ENCODE results near the gene CCDC157.

CCDC157 gene

DNA sequence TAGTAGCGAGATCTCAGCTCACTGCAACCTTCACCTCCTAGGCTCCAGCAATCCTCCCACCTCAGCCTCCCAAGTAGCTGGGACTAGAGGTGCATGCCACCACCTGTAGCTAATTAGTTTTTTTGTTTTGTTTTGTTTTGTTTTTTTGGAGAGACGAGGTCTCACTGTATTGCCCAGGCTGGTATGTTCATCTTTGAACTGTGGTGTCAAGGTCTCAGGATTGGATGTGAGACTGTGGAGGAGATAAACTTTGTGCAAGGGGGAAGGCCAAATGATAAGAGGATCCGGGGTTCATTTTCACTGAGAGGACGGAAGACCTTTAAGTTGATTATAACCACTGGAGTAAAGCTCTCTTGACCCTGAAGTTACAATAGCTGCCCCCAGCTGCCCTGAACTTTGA, 48.9 kb downstream of the CCDC157 start:
- DNase-seq (ENCODE audit: low read depth, low spot score), result no peak
- TF ChIP-seq POLR2AphosphoS5 (IDR thresholded peaks at IDR 0.05; ENCODE audit: borderline replicate concordance, low read depth, low read length) (no peak), EZH2 (IDR thresholded peaks at IDR 0.05) (no peak), FOXP2 (optimal IDR thresholded peaks at IDR 0.05; ENCODE audit: control extremely low read depth, extremely low read length, insufficient read depth) (no peak)
- no peak overlapping the region for H3K9ac ChIP-seq (ENCODE audit: insufficient read length)
- no peak overlapping the region for H3K4me3 ChIP-seq
- no peaks in the 10 kb centered on the region for H3K9me3 ChIP-seq (ENCODE audit: low read depth, low read length)
- no peak overlapping the region for H3K27ac ChIP-seq
- no peaks in the 10 kb centered on the region for H3K36me3 ChIP-seq (ENCODE audit: insufficient read depth, low read length)

DNA sequence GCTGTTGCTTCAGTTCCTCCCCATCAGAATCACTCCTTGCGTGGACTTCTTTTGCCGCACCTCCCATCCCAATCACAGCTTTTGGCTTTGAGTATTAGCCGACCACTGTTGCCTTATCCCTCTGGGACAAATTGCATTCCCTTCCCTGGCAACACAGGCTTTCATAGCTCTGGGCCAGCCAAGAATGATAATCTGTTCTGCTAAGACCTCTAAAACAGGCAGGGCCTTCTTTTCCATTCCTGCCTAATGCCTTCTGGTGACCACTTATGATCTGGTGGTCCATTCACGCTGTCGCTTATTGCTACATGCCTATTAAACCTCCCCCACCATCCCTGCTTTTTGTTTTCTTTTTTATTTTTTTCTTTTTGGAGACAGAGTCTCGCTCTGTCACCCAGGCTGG, 49.6 kb downstream of the CCDC157 start:
- Histone ChIP-seq H3K4me3 (no peak overlapping the region), H3K27ac (no peak overlapping the region), H3K36me3 (ENCODE audit: insufficient read depth, low read length) (no peaks in the 10 kb centered on the region), H3K9ac (ENCODE audit: insufficient read length) (no peak overlapping the region), H3K9me3 (ENCODE audit: low read depth, low read length) (no peaks in the 10 kb centered on the region)
- TF ChIP-seq EZH2 (IDR thresholded peaks at IDR 0.05) (no peak), POLR2AphosphoS5 (IDR thresholded peaks at IDR 0.05; ENCODE audit: borderline replicate concordance, low read depth, low read length) (no peak), FOXP2 (optimal IDR thresholded peaks at IDR 0.05; ENCODE audit: control extremely low read depth, extremely low read length, insufficient read depth) (no peak)
- DNase-seq (ENCODE audit: low read depth, low spot score), result no peak

DNA sequence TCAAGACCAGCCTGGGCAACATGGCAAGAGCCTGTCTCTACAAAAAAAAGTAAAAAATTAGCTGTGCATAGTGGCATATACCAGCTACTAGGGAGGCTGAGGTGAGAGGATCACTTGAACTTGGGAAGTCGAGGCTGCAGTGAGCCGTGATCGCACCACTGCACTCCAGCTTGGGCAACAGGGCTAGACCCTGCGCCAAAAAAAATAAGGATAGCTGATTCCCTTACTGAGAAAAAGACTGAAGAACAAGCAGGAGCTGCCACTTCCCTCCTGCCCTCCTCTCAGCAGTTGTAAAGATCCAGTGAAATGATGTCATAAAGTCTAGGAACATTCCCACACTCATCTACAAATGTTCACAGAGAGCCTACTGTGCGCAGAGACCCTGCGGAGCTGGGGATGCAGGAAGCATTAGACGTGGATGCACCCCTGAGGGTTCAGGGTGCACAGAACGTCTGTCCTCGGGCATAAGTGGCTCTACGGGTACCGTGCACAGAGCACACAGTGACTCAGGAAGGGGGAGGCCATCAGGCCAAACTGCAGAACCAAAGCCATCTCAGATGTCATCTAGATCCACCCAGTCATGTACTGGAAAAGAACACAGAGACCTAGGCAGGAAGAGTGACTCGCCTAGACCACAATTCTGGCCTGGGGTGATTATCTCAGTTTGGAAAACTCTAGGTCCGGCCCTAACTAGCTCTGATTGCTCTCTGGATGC, 51.7 kb downstream of the CCDC157 start:
- H3K9me3 ChIP-seq (ENCODE audit: low read depth, low read length), result no peaks in the 10 kb centered on the region
- H3K4me3 ChIP-seq, result no peak overlapping the region
- DNase-seq (ENCODE audit: low read depth, low spot score), result no peak
- H3K36me3 ChIP-seq (ENCODE audit: insufficient read depth, low read length), result no peaks in the 10 kb centered on the region
- H3K9ac ChIP-seq (ENCODE audit: insufficient read length), result no peak overlapping the region
- no peak overlapping the region for H3K27ac ChIP-seq
- TF ChIP-seq POLR2AphosphoS5 (IDR thresholded peaks at IDR 0.05; ENCODE audit: borderline replicate concordance, low read depth, low read length) (no peak), EZH2 (IDR thresholded peaks at IDR 0.05) (no peak), FOXP2 (optimal IDR thresholded peaks at IDR 0.05; ENCODE audit: control extremely low read depth, extremely low read length, insufficient read depth) (no peak)

DNA sequence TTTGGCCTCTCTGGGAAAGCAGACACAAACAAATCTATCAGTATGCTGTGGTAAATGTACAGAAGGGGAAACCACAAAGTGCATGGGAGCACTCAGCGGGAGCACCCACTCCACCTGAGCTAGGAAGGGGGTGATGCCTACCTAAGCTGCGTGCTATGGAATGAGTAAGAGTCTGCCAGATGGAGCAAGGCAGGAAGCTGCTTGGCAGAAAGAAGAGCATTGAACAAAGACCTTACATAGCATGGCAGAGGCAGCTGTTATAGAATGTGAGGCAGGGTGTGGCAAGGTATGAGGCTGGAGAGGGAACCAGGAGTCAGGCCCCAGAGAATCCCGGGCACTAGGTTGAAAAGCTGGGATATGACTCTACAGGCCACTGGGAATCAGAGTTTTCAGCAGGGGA, 55.0 kb downstream of the CCDC157 start:
- no peaks in the 10 kb centered on the region for H3K9me3 ChIP-seq (ENCODE audit: low read depth, low read length)
- H3K4me3 ChIP-seq, result no peak overlapping the region
- no peak overlapping the region for H3K27ac ChIP-seq
- H3K36me3 ChIP-seq (ENCODE audit: insufficient read depth, low read length), result no peaks in the 10 kb centered on the region; the same call in 1 of the 2 replicates
- H3K9ac ChIP-seq (ENCODE audit: insufficient read length), result no peak overlapping the region
- DNase-seq (ENCODE audit: low read depth, low spot score), result no peak
- TF ChIP-seq FOXP2 (optimal IDR thresholded peaks at IDR 0.05; ENCODE audit: control extremely low read depth, extremely low read length, insufficient read depth), result no peak
- TF ChIP-seq POLR2AphosphoS5 (IDR thresholded peaks at IDR 0.05; ENCODE audit: borderline replicate concordance, low read depth, low read length), result no peak
- no peak for TF ChIP-seq EZH2 (IDR thresholded peaks at IDR 0.05)

DNA sequence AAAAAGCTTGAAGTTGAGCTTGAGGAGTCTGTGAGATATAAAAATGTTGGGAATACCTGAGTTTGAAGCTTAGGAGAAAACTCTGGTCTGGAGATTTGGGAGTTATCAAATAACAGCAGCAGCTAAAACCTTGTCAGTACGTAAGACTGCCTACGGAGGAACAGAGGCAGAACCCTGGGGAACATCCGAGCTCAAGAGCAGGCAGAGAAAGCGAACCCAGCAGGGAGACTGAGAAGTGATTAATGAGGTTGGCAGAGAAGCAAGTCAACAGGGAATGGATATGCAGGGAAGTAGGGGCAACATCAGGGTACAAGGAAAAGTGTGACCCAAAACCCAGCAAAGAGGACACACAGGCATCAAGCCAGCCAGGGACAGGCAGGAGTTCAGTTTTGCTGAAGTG, 56.2 kb downstream of the CCDC157 start:
- H3K9ac ChIP-seq (ENCODE audit: insufficient read length), result no peak overlapping the region

DNA sequence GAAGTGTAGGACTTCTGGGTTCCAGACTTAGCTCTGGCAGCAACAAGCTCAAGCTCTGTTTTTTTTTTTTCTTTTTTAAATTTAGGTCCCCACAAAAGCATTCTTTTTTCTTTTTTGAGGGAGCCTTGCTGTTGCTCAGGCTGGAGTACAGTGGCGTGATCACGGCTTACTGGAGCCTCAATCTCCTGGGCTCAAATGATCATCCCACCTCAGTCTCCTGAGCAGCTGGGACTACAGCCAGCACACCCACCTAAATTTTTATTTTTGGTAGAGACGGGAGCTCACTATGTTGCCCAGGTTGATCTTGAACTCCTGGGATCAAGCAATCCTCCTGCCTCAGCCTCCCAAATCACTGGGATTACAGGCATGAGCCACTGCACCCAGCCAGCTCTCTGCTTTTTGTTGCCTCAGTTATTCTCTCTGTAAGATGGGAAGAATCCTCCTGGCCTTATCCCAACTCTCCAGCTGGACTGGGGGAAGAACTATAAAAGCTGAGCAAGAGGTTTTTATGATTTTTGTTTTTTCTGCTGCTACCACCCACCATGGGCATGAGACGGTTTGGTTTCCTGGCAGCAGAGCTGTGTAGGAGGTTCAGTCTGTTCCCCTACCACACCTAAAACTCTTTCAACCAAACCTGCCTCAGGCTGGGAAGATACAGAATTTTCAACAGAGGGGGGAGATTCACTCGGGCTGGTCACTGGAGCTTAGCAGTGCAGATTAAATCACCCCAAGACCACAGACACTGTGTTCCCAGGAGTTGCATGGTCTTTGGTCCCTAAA, 57.1 kb downstream of the CCDC157 start:
- Histone ChIP-seq H3K4me3 (no peak overlapping the region), H3K27ac (no peak overlapping the region), H3K9me3 (ENCODE audit: low read depth, low read length) (no peaks in the 10 kb centered on the region), H3K9ac (ENCODE audit: insufficient read length) (no peak overlapping the region), H3K36me3 (ENCODE audit: insufficient read depth, low read length) (no peaks in the 10 kb centered on the region; the same call in 1 of the 2 replicates)
- no peak for DNase-seq (ENCODE audit: low read depth, low spot score)
- TF ChIP-seq FOXP2 (optimal IDR thresholded peaks at IDR 0.05; ENCODE audit: control extremely low read depth, extremely low read length, insufficient read depth), result no peak
- TF ChIP-seq EZH2 (IDR thresholded peaks at IDR 0.05), result no peak
- TF ChIP-seq POLR2AphosphoS5 (IDR thresholded peaks at IDR 0.05; ENCODE audit: borderline replicate concordance, low read depth, low read length), result no peak

More for the DNA sequence above, 56.2 kb downstream of the CCDC157 start:
- H3K27ac ChIP-seq, result no peak overlapping the region
- TF ChIP-seq EZH2 (IDR thresholded peaks at IDR 0.05) (no peak), FOXP2 (optimal IDR thresholded peaks at IDR 0.05; ENCODE audit: control extremely low read depth, extremely low read length, insufficient read depth) (no peak), POLR2AphosphoS5 (IDR thresholded peaks at IDR 0.05; ENCODE audit: borderline replicate concordance, low read depth, low read length) (no peak)
- DNase-seq (ENCODE audit: low read depth, low spot score), result no peak
- no peak overlapping the region for H3K4me3 ChIP-seq
- no peaks in the 10 kb centered on the region for H3K9me3 ChIP-seq (ENCODE audit: low read depth, low read length)
- H3K36me3 ChIP-seq (ENCODE audit: insufficient read depth, low read length), result no peaks in the 10 kb centered on the region; the same call in 1 of the 2 replicates

DNA sequence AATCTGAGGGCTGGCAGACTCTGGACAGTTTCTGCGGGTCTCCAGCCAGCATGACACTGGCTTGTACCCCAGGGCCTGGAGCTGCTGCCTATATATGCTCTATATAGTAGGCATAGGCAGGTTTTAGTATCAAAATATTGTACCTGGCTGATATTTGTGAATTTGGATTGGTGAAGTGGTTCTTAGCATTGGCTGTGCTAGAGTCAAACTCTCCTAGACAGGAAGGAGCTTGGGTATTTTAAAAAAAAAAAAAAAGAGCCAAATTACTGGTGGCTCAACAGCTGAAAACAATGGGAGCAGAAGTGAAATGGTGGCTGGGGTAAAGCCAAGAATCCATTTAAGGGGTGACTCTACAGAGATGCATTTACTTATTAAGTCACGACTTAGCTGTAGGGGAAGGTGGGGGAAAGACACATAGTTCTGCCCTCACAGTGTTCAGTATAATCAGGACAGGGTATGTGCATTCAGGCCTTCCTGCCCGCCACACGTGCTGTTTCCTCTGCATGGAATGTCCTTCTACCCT, 57.8 kb downstream of the CCDC157 start:
- Histone ChIP-seq H3K4me3 (no peak overlapping the region), H3K27ac (no peak overlapping the region), H3K9me3 (ENCODE audit: low read depth, low read length) (no peaks in the 10 kb centered on the region), H3K9ac (ENCODE audit: insufficient read length) (no peak overlapping the region), H3K36me3 (ENCODE audit: insufficient read depth, low read length) (no peaks in the 10 kb centered on the region; the same call in 1 of the 2 replicates)
- TF ChIP-seq FOXP2 (optimal IDR thresholded peaks at IDR 0.05; ENCODE audit: control extremely low read depth, extremely low read length, insufficient read depth) (no peak), POLR2AphosphoS5 (IDR thresholded peaks at IDR 0.05; ENCODE audit: borderline replicate concordance, low read depth, low read length) (no peak), EZH2 (IDR thresholded peaks at IDR 0.05) (no peak)
- no peak for DNase-seq (ENCODE audit: low read depth, low spot score)

DNA sequence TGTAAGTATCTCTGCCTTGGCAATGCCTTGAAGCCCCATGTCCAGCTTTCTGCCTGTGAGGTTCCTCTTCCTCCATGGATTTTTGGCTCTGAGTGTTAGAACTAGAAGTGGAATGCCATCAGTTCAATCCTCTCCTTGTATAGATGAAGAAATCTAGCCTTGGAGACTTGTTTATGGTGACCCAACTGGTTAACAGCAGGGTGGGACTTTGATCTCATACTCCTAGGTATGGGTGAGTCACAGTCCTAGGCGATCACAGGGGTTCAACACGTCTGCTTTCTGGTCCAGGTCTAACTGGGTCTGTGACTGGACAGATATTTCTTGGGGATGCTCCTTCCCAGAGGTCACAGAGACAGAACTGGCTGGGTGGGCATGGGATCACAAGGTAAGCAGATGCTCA, 59.6 kb downstream of the CCDC157 start:
- no peak for DNase-seq (ENCODE audit: low read depth, low spot score)
- Histone ChIP-seq H3K9me3 (ENCODE audit: low read depth, low read length) (no peaks in the 10 kb centered on the region), H3K9ac (ENCODE audit: insufficient read length) (no peak overlapping the region), H3K36me3 (ENCODE audit: insufficient read depth, low read length) (no peaks in the 10 kb centered on the region; the same call in 1 of the 2 replicates), H3K27ac (no peak overlapping the region), H3K4me3 (no peak overlapping the region)
- TF ChIP-seq FOXP2 (optimal IDR thresholded peaks at IDR 0.05; ENCODE audit: control extremely low read depth, extremely low read length, insufficient read depth), result no peak
- TF ChIP-seq POLR2AphosphoS5 (IDR thresholded peaks at IDR 0.05; ENCODE audit: borderline replicate concordance, low read depth, low read length), result no peak
- TF ChIP-seq EZH2 (IDR thresholded peaks at IDR 0.05), result no peak
